NCI-H2196 (cell line): ENCODE measurements around the gene LEKR1.
"Not testable (repeated sequence)": the region's sequence is repeated elsewhere in the genome, so short reads cannot be mapped to it uniquely, and the experiment has no call there.

Source experiments
- DNase-seq: peaks from one replicate; lab custom pipeline; 2025; ENCODE audit not compliant: unreplicated experiment; lab: John Stamatoyannopoulos, UW

Gene LEKR1

GRCh38 chr3:156897851-156898250, 71.7 kb downstream of the LEKR1 start:
- DNase-seq = not testable (repeated sequence)

GRCh38 chr3:156898296-156898880, 72.2 kb downstream of the LEKR1 start:
- no peak for DNase-seq

- DNase-seq = no peak
Observed at GRCh38 chr3:156899951-156900350, 73.8 kb downstream of the LEKR1 start.

GRCh38 chr3:156902916-156903315, 76.8 kb downstream of the LEKR1 start:
- DNase-seq = no peak

GRCh38 chr3:156906275-156906674, 80.1 kb downstream of the LEKR1 start:
- DNase-seq = no peak

- DNase-seq = no peak
Observed at GRCh38 chr3:156908398-156908797, 82.2 kb downstream of the LEKR1 start.

- no peak for DNase-seq
Observed at GRCh38 chr3:156910022-156910421, 83.9 kb downstream of the LEKR1 start.

- not testable (repeated sequence) for DNase-seq
Observed at GRCh38 chr3:156910831-156911230, 84.7 kb downstream of the LEKR1 start.

GRCh38 chr3:156914300-156914699, 88.1 kb downstream of the LEKR1 start:
- DNase-seq = not testable (repeated sequence)

- DNase-seq = no peak
Observed at GRCh38 chr3:156915372-156915771, 89.2 kb downstream of the LEKR1 start.

- DNase-seq = no peak
Observed at GRCh38 chr3:156918746-156919145, 92.6 kb downstream of the LEKR1 start.

- DNase-seq = no peak
Observed at GRCh38 chr3:156919818-156920217, 93.7 kb downstream of the LEKR1 start.

- no peak for DNase-seq
Observed at GRCh38 chr3:156920399-156920798, 94.2 kb downstream of the LEKR1 start.

- DNase-seq = no peak
Observed at GRCh38 chr3:156923349-156923748, 97.2 kb downstream of the LEKR1 start.

GRCh38 chr3:156938724-156939123, 112.6 kb downstream of the LEKR1 start:
- DNase-seq = no peak

GRCh38 chr3:156939315-156939714, 113.2 kb downstream of the LEKR1 start:
- DNase-seq = no peak

- DNase-seq = no peak
Observed at GRCh38 chr3:156941311-156941710, 115.2 kb downstream of the LEKR1 start.

GRCh38 chr3:156948402-156949210, 122.5 kb downstream of the LEKR1 start:
- no peak for DNase-seq

GRCh38 chr3:156952011-156952410, 125.9 kb downstream of the LEKR1 start:
- no peak for DNase-seq

- DNase-seq = no peak
Observed at GRCh38 chr3:156957715-156958114, 131.6 kb downstream of the LEKR1 start.

GRCh38 chr3:156963096-156963495, 136.9 kb downstream of the LEKR1 start:
- DNase-seq = no peak

GRCh38 chr3:156964577-156964976, 138.4 kb downstream of the LEKR1 start:
- DNase-seq = no peak

- not testable (repeated sequence) for DNase-seq
Observed at GRCh38 chr3:156966349-156966748, 140.2 kb downstream of the LEKR1 start.
